ENCODE data around the gene GSTT2.

Gene GSTT2

DNA sequence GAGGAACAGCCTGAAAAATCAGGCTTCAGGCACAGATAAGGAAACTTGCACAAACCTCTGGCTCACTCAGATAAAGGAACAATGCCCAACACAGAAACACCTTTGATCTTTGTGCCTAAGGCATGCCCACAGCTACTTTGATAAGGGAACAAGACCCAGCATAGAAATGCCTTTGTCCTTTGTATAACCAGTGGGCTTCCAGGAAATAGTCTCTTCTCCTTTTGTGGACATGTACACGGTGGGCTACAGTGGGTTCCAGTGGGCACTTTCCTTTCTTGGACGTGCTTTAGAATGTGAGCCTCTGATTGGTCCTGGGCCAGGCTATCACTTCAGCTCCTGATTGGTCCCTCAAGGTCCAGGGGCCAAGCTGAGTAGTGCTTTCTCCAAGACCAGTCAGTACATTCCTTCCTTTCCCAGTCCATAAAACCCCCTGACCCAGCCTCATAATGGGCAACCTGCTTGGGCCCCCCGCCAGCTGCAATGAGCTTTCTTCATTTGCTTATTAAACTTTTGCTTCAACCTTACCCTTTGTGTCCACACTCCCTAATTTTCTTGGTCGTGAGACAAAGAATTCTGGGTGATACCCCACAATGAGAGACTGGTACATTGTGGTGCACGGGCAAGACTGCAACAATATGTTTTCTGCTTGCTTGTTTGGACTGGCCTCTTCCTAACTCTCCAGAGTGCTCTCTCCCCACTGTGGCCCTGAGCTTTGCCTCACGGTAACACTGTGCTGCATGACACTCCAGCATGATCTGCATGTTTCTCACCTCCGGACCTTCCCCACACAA, 29.5 kb downstream of the GSTT2 start:
- no peak for DNase-seq

DNA sequence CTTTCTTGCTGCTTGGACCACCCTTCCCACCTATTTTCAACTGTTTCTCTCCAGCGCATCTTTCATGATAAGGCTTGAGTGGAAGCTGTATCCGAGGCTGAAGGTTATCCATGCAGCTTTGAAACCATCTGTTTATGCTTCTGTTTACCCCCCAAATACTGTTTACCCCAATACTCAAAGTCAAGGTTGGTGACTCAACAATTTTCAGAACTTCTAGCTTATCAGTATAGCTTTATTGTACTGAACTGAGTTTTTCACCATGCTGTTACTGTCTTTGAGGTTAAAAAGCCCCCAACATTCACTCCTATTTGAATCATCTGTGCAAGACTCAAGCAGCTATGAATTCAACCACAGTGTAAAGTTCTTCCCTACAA, 30.1 kb downstream of the GSTT2 start:
- DNase-seq = no peak

DNA sequence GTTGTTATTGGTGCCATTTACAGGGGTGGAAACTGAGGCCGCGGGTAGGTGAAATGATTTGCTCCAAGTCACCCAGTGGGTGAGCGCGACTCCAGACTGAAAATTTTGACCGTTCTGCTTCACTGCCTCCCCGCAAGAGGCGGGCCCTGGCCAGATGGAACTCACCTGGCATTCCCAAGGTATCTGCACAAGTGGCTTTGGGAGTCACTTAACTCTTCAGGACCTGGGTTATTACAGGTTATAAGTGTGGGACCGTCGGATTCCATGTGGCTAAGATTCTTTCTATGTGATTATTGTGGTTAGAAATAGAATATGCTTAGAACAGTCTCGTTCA, 31.8 kb downstream of the GSTT2 start:
- no peak for DNase-seq

DNA sequence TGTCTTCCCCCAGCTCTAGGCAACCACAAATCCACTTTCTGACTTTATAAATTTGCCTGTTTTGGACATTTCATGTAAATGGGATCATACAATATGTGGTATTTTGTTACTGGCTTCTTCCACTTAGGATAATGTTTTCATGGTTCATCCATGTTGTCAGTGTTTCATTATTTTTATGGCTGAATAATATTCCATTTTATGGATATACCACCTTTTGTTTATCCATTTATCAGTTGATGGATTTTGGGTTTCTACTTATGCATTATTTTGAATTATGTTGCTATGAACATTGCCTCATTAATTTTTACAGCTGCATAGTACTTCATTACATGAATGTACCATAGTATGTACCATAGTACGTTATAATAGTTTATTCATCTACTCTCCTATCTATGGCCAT, 36.2 kb downstream of the GSTT2 start:
- DNase-seq = no peak

DNA sequence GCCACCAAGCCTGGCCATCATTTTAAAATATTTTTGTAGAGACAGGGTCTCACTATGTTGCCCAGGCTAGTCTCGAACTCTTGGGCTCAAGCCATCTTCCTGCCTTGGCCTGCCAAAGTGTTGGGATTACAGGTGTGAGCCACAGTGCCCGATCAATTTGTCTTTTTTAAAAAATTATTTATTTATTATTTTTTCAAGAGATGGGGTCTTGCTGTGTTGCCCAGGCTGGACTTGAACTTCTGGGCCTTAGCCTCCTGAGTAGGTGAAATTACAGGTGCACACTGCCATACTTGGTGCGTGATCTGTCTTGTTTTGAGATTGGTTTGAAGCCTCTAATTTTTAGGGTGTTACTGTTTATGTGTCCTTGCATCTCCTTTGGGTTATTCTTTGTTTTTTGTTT, 41.4 kb downstream of the GSTT2 start:
- no peak for DNase-seq

DNA sequence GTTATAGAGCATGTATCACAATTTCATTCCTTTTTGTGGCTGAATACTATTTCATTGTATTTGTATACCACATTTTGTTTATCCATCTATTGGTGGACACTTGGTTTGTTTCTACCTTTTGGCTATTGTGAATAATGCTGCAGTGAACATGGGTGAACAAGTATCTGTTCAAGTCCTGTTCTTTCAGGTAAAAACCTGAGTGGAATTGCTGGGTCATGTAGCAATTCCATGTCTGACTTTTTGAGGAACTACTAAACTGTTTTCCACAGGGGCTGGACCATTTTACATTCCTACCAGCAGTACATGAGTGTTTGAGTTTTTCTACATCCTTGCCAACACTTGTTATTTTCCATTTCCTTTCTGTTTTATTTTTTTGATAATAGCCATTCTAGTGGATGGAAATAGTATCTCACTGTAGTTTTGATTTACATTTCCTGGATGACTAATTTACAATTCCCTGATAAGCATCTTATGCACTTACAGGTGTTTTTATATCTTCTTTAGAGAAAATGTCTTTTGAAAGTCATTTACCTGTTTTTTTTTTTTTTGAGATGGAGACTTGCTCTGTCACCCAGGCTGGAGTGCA, 43.4 kb downstream of the GSTT2 start:
- no peak for DNase-seq

DNA sequence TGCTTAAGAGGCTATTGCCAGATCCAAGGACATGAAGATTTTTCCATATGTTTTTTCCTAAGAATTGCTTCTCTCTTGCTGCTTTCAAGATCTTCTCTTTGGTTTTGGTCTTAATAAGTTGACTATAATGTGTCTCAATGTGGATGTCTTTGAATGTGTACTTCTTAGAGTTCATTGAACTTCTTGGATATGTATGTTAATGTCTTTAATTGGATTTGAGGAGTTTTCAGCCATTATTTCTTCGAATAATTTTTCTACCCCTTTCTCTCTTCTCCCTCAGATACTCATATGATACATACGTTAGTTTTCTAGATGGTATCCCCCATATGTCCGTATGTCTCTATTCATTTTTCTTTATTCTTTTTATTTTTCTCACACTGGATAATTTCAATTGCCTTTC, 44.4 kb downstream of the GSTT2 start:
- no peak for DNase-seq

DNA sequence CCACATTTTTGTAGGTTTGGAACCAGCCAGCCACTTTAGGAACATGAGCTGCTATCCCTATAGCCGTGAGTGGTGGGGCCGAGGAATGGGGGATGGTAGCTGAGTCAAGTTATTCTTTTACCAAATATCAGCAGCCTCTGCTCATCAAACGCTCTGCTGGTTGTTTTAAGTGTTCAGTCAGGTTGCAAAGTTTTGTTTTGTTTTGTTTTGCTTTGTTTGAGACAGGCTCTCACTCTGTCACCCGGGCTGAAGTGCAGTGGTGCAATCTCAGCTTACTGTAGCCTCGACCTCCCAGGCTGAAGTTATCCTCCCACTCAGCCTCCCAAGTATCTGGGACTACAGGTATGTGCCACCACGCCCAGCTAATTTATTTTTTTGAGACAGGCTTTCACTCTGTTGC, 45.5 kb downstream of the GSTT2 start:
- DNase-seq = no peak

DNA sequence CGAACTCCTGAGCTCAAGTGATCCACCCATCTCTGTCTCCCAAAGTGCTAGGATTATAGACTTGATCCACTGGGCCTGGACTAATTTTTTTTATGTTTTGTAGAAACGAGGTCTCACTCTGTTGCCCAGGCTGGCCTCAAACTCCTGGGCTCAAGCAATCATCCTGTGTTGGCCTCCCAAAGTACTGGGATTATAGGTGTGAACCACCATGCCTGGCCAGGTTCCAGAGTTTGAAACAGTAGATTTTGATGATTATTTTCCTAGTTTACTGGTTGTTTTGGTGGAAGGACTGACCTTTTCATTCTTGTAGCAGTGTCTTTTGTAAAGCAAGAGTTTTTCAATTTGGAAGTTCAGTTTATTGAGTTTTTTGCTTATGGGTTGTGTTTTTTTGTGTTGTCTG, 46.1 kb downstream of the GSTT2 start:
- no peak for DNase-seq

DNA sequence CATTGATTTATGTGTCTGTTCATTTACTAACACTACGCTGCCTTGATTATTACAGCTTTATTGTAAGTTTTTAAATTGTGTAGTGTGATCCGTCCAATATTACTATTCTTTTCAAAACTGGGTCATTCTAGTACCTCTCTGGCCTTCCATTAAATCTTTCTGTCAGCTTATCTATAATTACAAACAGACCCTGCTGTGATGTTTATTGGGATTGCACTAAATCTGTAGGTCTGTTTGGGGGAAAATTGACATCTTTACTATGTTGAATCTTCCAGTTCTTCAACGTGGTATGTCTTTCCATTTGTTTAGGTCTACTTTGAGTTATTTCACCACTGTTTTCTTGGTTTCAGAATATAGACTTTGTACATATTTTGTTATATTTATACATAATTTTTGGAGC, 46.8 kb downstream of the GSTT2 start:
- DNase-seq = no peak

DNA sequence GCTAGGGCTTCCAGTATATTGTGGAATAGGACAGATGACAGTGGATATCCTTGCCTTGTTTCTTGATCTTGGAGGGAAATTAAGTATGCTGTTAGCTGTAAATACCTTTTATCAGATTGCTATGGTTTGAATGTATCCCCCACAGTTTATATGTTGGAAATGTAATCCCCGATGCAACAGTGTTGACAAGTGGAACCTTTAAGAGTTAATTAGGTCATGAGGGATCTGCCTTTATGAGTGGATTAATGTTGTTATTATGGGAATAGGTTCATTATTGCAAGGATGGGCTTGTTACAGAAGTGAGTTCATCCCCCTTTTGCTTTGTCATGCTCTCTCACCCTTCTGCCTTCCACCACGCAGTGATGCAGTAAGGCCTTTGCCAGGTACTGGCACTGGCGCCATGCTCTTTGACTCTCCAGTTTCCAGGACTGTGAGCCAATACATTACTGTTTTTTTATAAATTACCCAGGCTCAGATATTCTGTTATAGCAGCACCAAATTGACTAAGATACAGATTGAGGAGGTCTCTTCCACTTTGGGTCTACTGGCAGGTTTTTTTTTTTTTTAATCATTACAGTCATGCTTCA, 47.5 kb downstream of the GSTT2 start:
- no peak for DNase-seq

DNA sequence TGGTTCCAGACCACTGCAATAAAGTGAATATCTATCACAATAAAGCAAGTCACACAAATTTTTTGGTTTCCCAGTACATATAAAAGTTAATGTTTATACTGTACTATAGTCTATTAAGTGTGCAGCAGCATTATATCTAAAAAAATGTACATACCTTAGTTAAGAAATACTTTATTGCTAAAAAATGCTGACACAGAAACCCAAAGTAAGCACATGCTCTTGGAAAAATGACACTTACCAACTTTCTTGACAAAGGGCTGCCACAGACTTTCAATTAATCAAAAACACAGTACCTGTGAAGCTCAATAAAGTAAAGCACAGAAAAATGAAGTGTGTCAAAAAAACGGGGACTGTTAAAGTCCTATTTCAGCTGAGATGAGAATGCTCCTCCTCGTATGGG, 48.1 kb downstream of the GSTT2 start:
- DNase-seq = no peak

DNA sequence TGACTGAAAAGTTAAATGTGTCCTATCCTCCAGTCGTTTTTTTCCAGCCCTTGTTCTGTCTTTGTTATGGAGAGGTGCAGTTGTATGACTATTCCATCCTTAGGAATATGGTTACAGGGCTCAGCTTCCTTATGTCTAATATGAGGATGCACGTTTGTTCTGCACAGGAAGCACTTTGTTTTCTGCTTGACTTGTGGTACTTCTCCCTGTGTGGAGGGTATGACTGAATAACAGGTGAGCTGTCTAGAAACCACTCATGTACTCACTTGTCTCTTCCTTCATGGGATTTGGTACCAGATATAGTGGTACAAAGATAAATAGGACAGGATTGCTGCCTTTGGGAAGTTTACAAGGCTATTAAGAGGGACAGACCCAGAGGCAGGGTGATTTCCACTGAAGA, 48.6 kb downstream of the GSTT2 start:
- DNase-seq = no peak

DNA sequence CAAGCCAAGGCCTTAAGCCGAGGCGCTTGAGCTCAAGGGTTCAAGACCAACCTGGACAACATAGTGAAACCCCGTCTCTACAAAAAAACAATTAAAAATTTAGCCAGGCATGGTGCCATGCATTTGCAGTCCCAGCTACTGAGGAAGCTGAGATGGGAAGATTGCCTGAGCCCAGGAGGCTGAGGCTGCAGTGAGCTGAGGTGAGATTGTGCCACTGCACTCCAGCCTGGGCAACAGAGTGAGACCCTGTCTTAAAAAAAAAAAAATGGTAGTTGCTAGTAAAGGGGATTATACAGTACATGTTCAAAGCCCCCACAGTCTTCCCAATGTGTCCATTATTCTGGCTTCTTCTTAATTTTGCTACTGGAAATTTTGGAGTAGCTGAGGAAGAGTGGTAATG, 49.4 kb downstream of the GSTT2 start:
- no peak for DNase-seq

DNA sequence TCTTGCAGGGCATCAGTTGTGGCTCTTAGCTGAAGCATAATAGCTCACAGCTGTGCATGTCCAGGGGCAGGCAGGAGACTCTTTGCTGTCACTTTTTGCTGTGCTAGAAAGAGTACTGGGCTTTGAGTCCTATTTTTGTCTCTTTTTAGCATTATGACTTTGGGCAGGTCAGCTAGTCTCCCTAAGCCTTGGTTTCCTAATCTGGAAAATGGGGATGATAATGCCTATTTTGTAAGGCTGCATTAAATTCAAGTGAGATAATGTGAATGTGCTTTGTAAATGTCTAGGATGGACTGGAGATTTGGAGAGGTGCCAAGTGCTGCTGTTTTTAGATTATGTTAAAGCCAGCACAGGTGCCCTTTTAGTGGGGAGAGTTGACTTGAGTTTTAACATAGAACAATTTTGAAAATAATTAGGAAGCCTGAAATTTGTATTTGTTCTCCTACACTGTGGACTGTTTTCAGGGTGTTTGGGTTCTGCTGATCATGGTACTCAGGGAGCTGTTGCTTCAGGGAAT, 50.3 kb downstream of the GSTT2 start:
- no peak for DNase-seq

Measured in fibroblast of skin of scalp (primary cell).